Bronchial epithelial cell (primary cell): ENCODE results near the gene ATP1A4. TPM values are rescaled to one million over a fixed set of nuclear protein-coding genes. Genes with fewer than 3 reads are reported as not detected.

Experiments
- DNase-seq: peaks from one replicate; pipeline ENCODE4 v3.0.0-alpha.2; 2010; ENCODE audit warnings: low read depth
- FAIRE-seq: peaks from 2 replicates; lab custom pipeline; 2011; peaks lifted over from hg19 to GRCh38; lab: Jason Lieb, UNC
- H3K27me3 ChIP-seq: 2 replicates; pipeline ENCODE4 v1.5.1; 2011; ENCODE audit warnings: low read length; ENCODE audit not compliant: control insufficient read depth, insufficient read depth
- H3K36me3 ChIP-seq: 2 replicates; pipeline ENCODE4 v1.5.1; 2011; ENCODE audit warnings: low read length; ENCODE audit not compliant: control insufficient read depth, insufficient read depth
- H3K4me3 ChIP-seq: 2 replicates; pipeline ENCODE4 v1.5.1; 2011; ENCODE audit warnings: mild to moderate bottlenecking, low read depth, low read length, control low read depth
- CTCF ChIP-seq: IDR thresholded peaks from 2 replicates; pipeline ENCODE4 v1.5.1; 2011; ENCODE audit warnings: mild to moderate bottlenecking, moderate library complexity, low read length, control low read depth, inconsistent platforms; ENCODE audit not compliant: insufficient read depth, severe bottlenecking
- total RNA-seq: library from RNA; depleted of rRNA; stranded (reverse); fragments of >200 nt; gene quantifications from 2 replicates; pipeline ENCODE4 v1.2.1, GENCODE V29; 2014

ATP1A4 gene
- total RNA-seq, 1 donor from 2014 or later = not detected

- Histone ChIP-seq H3K36me3 (peaks cover 19% of the 10 kb centered on the region), H3K27me3 (no peaks in the 10 kb centered on the region), H3K4me3 (no peak overlapping the region)
- FAIRE-seq = no peak
- TF ChIP-seq CTCF = no peak
- DNase-seq = peak; percentile 80
These were observed 66.2 kb downstream of the ATP1A4 start for GRCh38 chr1:160217481-160218051.

GRCh38 chr1:160219062-160219929 lies 67.9 kb downstream of the ATP1A4 start:
- peak; percentile 69 for TF ChIP-seq CTCF
- DNase-seq = peak; percentile 88
- no peak for FAIRE-seq
- Histone ChIP-seq H3K4me3 (no peak overlapping the region), H3K27me3 (no peaks in the 10 kb centered on the region), H3K36me3 (peaks cover 12% of the 10 kb centered on the region)

GRCh38 chr1:160220301-160220700 lies 68.9 kb downstream of the ATP1A4 start:
- FAIRE-seq (no peak), DNase-seq (no peak)
- no peak overlapping the region for H3K4me3 ChIP-seq
- no peaks in the 10 kb centered on the region for H3K27me3 ChIP-seq
- no peak for TF ChIP-seq CTCF
- peaks cover 16% of the 10 kb centered on the region for H3K36me3 ChIP-seq

- FAIRE-seq (no peak), DNase-seq (no peak)
- no peak overlapping the region for H3K4me3 ChIP-seq
- H3K27me3 ChIP-seq = no peaks in the 10 kb centered on the region
- TF ChIP-seq CTCF = no peak
- H3K36me3 ChIP-seq = peaks cover 16% of the 10 kb centered on the region
These were observed 69.7 kb downstream of the ATP1A4 start for GRCh38 chr1:160221089-160221488.

GRCh38 chr1:160222546-160222945 lies 71.1 kb downstream of the ATP1A4 start:
- Histone ChIP-seq H3K4me3 (no peak overlapping the region), H3K36me3 (peaks cover 16% of the 10 kb centered on the region), H3K27me3 (no peaks in the 10 kb centered on the region)
- no peak for DNase-seq
- no peak for TF ChIP-seq CTCF
- FAIRE-seq = no peak

- no peak for TF ChIP-seq CTCF
- Histone ChIP-seq H3K4me3 (no peak overlapping the region), H3K27me3 (no peaks in the 10 kb centered on the region), H3K36me3 (peaks cover 13% of the 10 kb centered on the region)
- FAIRE-seq (no peak), DNase-seq (peak; percentile 74)
These were observed 73.2 kb downstream of the ATP1A4 start for GRCh38 chr1:160224606-160225005.
